ENCODE measurements around the gene GLS. TPM values are rescaled to one million over a fixed set of nuclear protein-coding genes. Genes with fewer than 3 reads are reported as not detected.

GLS gene
- total and polyA plus RNA-seq, 2 donors (not counting 1 experiment from before 2014, with no cell fraction given) = 32.5 to 195 TPM

GRCh38 chr2:190978389-190979053 lies 97.9 kb downstream of the GLS start:
- peaks cover 13 to 99% of the 10 kb centered on the region in 2 experiments for H3K36me3 ChIP-seq (replicated peaks in 1 of 2; ENCODE audit: control extremely low read depth in 1 of 2, control insufficient read depth in 1 of 2, extremely low read depth in 1 of 2, insufficient read depth in 2 of 2, low read length in 1 of 2)
- Mint-ChIP-seq H3K27ac (no peak overlapping the region), H3K4me3 (no peak overlapping the region), H3K4me1 (peaks cover 19% of the 10 kb centered on the region), H3K9me3 (ENCODE audit: insufficient read depth) (no peaks in the 10 kb centered on the region), H3K27me3 (no peaks in the 10 kb centered on the region)
- ChIA-PET POLR2A (no interaction called here), CTCF (no interaction called here)
- H2AFZ ChIP-seq (ENCODE audit: insufficient read depth, low read depth, low read length, poor library complexity, severe bottlenecking) = no peak overlapping the region
- no peak for TF ChIP-seq EZH2 (IDR thresholded peaks at IDR 0.05; ENCODE audit: borderline replicate concordance, insufficient read depth, low read depth, low read length, poor library complexity, severe bottlenecking)
- no peak for TF ChIP-seq CTCF (IDR thresholded peaks at IDR 0.05)
- ATAC-seq (ENCODE audit: low read depth) (no peak), DNase-seq (no peak)
- WGBS (ENCODE audit: insufficient coverage) = 93% methylated on average over 11 of the region's 17 CpGs
- no peak overlapping the region for H3K9ac ChIP-seq (ENCODE audit: low read length)
- no peaks in the 10 kb centered on the region for H4K20me1 ChIP-seq (ENCODE audit: control insufficient read depth, insufficient read depth, low read length, poor library complexity, severe bottlenecking)
- H3K4me1 ChIP-seq (ENCODE audit: control insufficient read depth in 2 of 2, insufficient read depth in 2 of 2, low read length in 2 of 2) = peaks cover 12 to 14% of the 10 kb centered on the region in 2 donors
- no peaks in the 10 kb centered on the region for H3K27me3 ChIP-seq (replicated peaks in 1 of 4; ENCODE audit: control extremely low read depth in 1 of 4, control insufficient read depth in 3 of 4, insufficient read depth in 4 of 4, low read length in 3 of 4)
- no peaks in the 10 kb centered on the region for H3K79me2 ChIP-seq (ENCODE audit: control insufficient read depth, insufficient read depth, low read length)
- H3K4me2 ChIP-seq (replicated peaks; ENCODE audit: low read depth, low read length, poor library complexity, severe bottlenecking) = no peak overlapping the region
- no peaks in the 10 kb centered on the region for H3K9me3 ChIP-seq (ENCODE audit: control extremely low read depth in 1 of 3, control insufficient read depth in 2 of 3, insufficient read depth in 1 of 3, low read length in 2 of 3)
- intact Hi-C loops (cut with micrococcal nuclease) = no loop called here
- peak overlapping the region in 1 of 2 donors; percentile 17 for H3K27ac ChIP-seq (ENCODE audit: low read length in 2 of 2)
- no peak overlapping the region for H3K4me3 ChIP-seq (ENCODE audit: control extremely low read depth in 1 of 5, extremely low read depth in 1 of 5, insufficient read depth in 1 of 5, low read depth in 2 of 5, low read length in 4 of 5)

- no peaks in the 10 kb centered on the region for H3K79me2 ChIP-seq (ENCODE audit: control insufficient read depth, insufficient read depth, low read length)
- ATAC-seq (ENCODE audit: low read depth) (peak; percentile 24), DNase-seq (peak; percentile 12)
- H3K27me3 Mint-ChIP-seq = no peaks in the 10 kb centered on the region
- no peaks in the 10 kb centered on the region for H3K9me3 ChIP-seq (ENCODE audit: control extremely low read depth in 1 of 3, control insufficient read depth in 2 of 3, insufficient read depth in 1 of 3, low read length in 2 of 3)
- H3K4me3 Mint-ChIP-seq = peak overlapping the region; percentile 48
- POLR2A ChIA-PET = no interaction called here
- TF ChIP-seq EZH2 (IDR thresholded peaks at IDR 0.05; ENCODE audit: borderline replicate concordance, insufficient read depth, low read depth, low read length, poor library complexity, severe bottlenecking) = no peak
- TF ChIP-seq CTCF (IDR thresholded peaks at IDR 0.05) = no peak
- H3K27ac ChIP-seq (ENCODE audit: low read length in 2 of 2) = peak overlapping the region; percentile 39 to 75
- peaks cover 12 to 14% of the 10 kb centered on the region in 2 donors for H3K4me1 ChIP-seq (ENCODE audit: control insufficient read depth in 2 of 2, insufficient read depth in 2 of 2, low read length in 2 of 2)
- H3K4me3 ChIP-seq (ENCODE audit: control extremely low read depth in 1 of 5, extremely low read depth in 1 of 5, insufficient read depth in 1 of 5, low read depth in 2 of 5, low read length in 4 of 5) = no peak overlapping the region
- CTCF ChIA-PET = no interaction called here
- H3K36me3 ChIP-seq (replicated peaks in 1 of 2; ENCODE audit: control extremely low read depth in 1 of 2, control insufficient read depth in 1 of 2, extremely low read depth in 1 of 2, insufficient read depth in 2 of 2, low read length in 1 of 2) = peaks cover 19 to 99% of the 10 kb centered on the region in 2 experiments
- H3K9me3 Mint-ChIP-seq (ENCODE audit: insufficient read depth) = no peaks in the 10 kb centered on the region
- peak overlapping the region; percentile 10 for H3K9ac ChIP-seq (ENCODE audit: low read length)
- peak overlapping the region; percentile 89 for H3K27ac Mint-ChIP-seq
- H3K4me1 Mint-ChIP-seq = peaks cover 19% of the 10 kb centered on the region
- H4K20me1 ChIP-seq (ENCODE audit: control insufficient read depth, insufficient read depth, low read length, poor library complexity, severe bottlenecking) = no peaks in the 10 kb centered on the region
- 26% methylated on average over 14 of the region's 14 CpGs for WGBS (ENCODE audit: insufficient coverage)
- peak overlapping the region; percentile 35 for H2AFZ ChIP-seq (ENCODE audit: insufficient read depth, low read depth, low read length, poor library complexity, severe bottlenecking)
- H3K4me2 ChIP-seq (replicated peaks; ENCODE audit: low read depth, low read length, poor library complexity, severe bottlenecking) = peak overlapping the region; percentile 46
- intact Hi-C loops (cut with micrococcal nuclease) = no loop called here
- H3K27me3 ChIP-seq (replicated peaks in 1 of 4; ENCODE audit: control extremely low read depth in 1 of 4, control insufficient read depth in 3 of 4, insufficient read depth in 4 of 4, low read length in 3 of 4) = no peaks in the 10 kb centered on the region
Observed at GRCh38 chr2:190979906-190980629, 99.4 kb downstream of the GLS start.
